SU-DHL-6 (cell line): ENCODE data around the gene DAGLB.

ENCODE experiments used
- H2AFZ ChIP-seq: fragments of 200-600 bp; sonication (generic); 2 replicates; pipeline ENCODE4 v1.6.1; 2014; ENCODE audit warnings: low read depth, mild to moderate bottlenecking, moderate library complexity, mixed read lengths, antibody characterized with exemption, low read length; ENCODE audit not compliant: severe bottlenecking
- H3F3A ChIP-seq: fragments of 200-600 bp; shearing (Covaris generic); 2 replicates; pipeline ENCODE4 v1.6.0; 2016; ENCODE audit warnings: antibody characterized with exemption, mild to moderate bottlenecking; ENCODE audit not compliant: insufficient read depth
- H3K27ac ChIP-seq: fragments of 200-600 bp; sonication (generic); 2 replicates; pipeline ENCODE4 v1.5.1; 2016; ENCODE audit warnings: low read depth, mild to moderate bottlenecking, low read length, moderate library complexity, mixed read lengths
- H3K27me3 ChIP-seq: fragments of 200-600 bp; sonication (generic), shearing (Covaris generic); 2 replicates; pipeline ENCODE4 v1.6.0; 2014; ENCODE audit warnings: mild to moderate bottlenecking, low read length
- H3K36me3 ChIP-seq: fragments of 200-600 bp; sonication (generic); 2 replicates; pipeline ENCODE4 v1.6.1; 2014; ENCODE audit warnings: mild to moderate bottlenecking, low read length, mixed read lengths
- H3K4me2 ChIP-seq: fragments of 300-600, 200-600 bp; shearing (Covaris generic), sonication (generic); 2 replicates; pipeline ENCODE4 v1.6.0; 2014; ENCODE audit warnings: low read length, low read depth, mild to moderate bottlenecking; ENCODE audit not compliant: poor library complexity, severe bottlenecking
- H3K4me3 ChIP-seq: fragments of 200-600 bp; sonication (generic); 2 replicates; pipeline ENCODE4 v1.5.1; 2014; ENCODE audit warnings: antibody characterized with exemption, low read length, mild to moderate bottlenecking, mixed read lengths; ENCODE audit not compliant: insufficient read depth, poor library complexity, severe bottlenecking
- H3K79me2 ChIP-seq: fragments of 200-600 bp; sonication (generic); 2 replicates; pipeline ENCODE4 v1.6.1; 2014; ENCODE audit warnings: mild to moderate bottlenecking, low read length, moderate library complexity; ENCODE audit not compliant: insufficient read depth
- H3K9ac ChIP-seq: fragments of 200-600 bp; sonication (generic); 2 replicates; pipeline ENCODE4 v1.7.0; 2014; ENCODE audit warnings: mild to moderate bottlenecking, low read length
- H3K9me2 ChIP-seq: fragments of 200-600 bp; sonication (generic); replicated peaks from 2 replicates; pipeline ENCODE4 v1.6.1; 2014; ENCODE audit warnings: low read length; ENCODE audit not compliant: insufficient read depth
- H3K9me3 ChIP-seq: fragments of 200-600 bp; sonication (generic); 2 replicates; pipeline ENCODE4 v1.6.1; 2014; ENCODE audit warnings: low read length, mixed read lengths; ENCODE audit not compliant: insufficient read depth
- H4K20me1 ChIP-seq: fragments of 200-600 bp; sonication (generic); 2 replicates; pipeline ENCODE4 v1.6.1; 2014; ENCODE audit warnings: low read depth, mild to moderate bottlenecking, antibody characterized with exemption, low read length, moderate library complexity, mixed read lengths
- CTCF ChIP-seq: fragments of 200-600 bp; sonication (generic); IDR thresholded peaks from one replicate; pipeline ENCODE4 v1.5.1; 2017; ENCODE audit warnings: antibody characterized with exemption, mild to moderate bottlenecking, low read length, moderate library complexity; ENCODE audit not compliant: insufficient read depth, poor library complexity, severe bottlenecking
- EZH2phosphoT487 ChIP-seq: fragments of 200-600 bp; sonication (generic), shearing (Covaris generic); conservative IDR thresholded peaks from 2 replicates; pipeline ENCODE4 v1.6.1; 2018; ENCODE audit warnings: mild to moderate bottlenecking, antibody characterized with exemption, low read length, moderate library complexity, mixed read lengths

Gene DAGLB

GRCh38 chr7:6482307-6482706 lies 34.6 kb upstream of the DAGLB start:
- Histone ChIP-seq H3K79me2 (peaks cover 65% of the 10 kb centered on the region), H3F3A (no peaks in the 10 kb centered on the region), H3K27me3 (no peaks in the 10 kb centered on the region), H2AFZ (no peak overlapping the region), H3K4me3 (peak overlapping the region; percentile 94), H3K36me3 (peaks cover 6% of the 10 kb centered on the region; the same call in 1 of the 2 replicates), H3K9me3 (no peaks in the 10 kb centered on the region), H4K20me1 (peaks cover 10% of the 10 kb centered on the region; the same call in 1 of the 2 replicates), H3K4me2 (peak overlapping the region; percentile 83), H3K9me2 (no peaks in the 10 kb centered on the region), H3K9ac (peak overlapping the region; percentile 94), H3K27ac (no peak overlapping the region)
- TF ChIP-seq CTCF, result no peak
- TF ChIP-seq EZH2phosphoT487, result no peak

- peaks cover 18% of the 10 kb centered on the region; the same call in 1 of the 2 replicates for H4K20me1 ChIP-seq
- peak overlapping the region; percentile 9 for H3K4me2 ChIP-seq
- peaks cover 6% of the 10 kb centered on the region; the same call in 1 of the 2 replicates for H3K36me3 ChIP-seq
Observed at GRCh38 chr7:6481445-6481844, 33.7 kb upstream of the DAGLB start.

GRCh38 chr7:6480323-6480660 lies 32.5 kb upstream of the DAGLB start:
- peaks cover 6% of the 10 kb centered on the region; the same call in 1 of the 2 replicates for H3K36me3 ChIP-seq
- no peak overlapping the region for H3K9ac ChIP-seq
- H3K9me2 ChIP-seq, result no peaks in the 10 kb centered on the region
- no peaks in the 10 kb centered on the region for H3F3A ChIP-seq
- H3K79me2 ChIP-seq, result peaks cover 86% of the 10 kb centered on the region
- H4K20me1 ChIP-seq, result peaks cover 23% of the 10 kb centered on the region; the same call in 1 of the 2 replicates
- H3K4me3 ChIP-seq, result no peak overlapping the region
- H3K4me2 ChIP-seq, result no peak overlapping the region
- H2AFZ ChIP-seq, result no peak overlapping the region
- no peaks in the 10 kb centered on the region for H3K27me3 ChIP-seq
- TF ChIP-seq EZH2phosphoT487, result no peak
- no peak for TF ChIP-seq CTCF
- no peak overlapping the region for H3K27ac ChIP-seq
- no peaks in the 10 kb centered on the region for H3K9me3 ChIP-seq

More at GRCh38 chr7:6481445-6481844, 33.7 kb upstream of the DAGLB start:
- no peak overlapping the region for H3K4me3 ChIP-seq
- no peaks in the 10 kb centered on the region for H3K27me3 ChIP-seq
- no peaks in the 10 kb centered on the region for H3F3A ChIP-seq
- no peak overlapping the region for H3K9ac ChIP-seq
- TF ChIP-seq CTCF (no peak), EZH2phosphoT487 (no peak)
- no peak overlapping the region for H2AFZ ChIP-seq
- no peaks in the 10 kb centered on the region for H3K9me2 ChIP-seq
- H3K9me3 ChIP-seq, result no peaks in the 10 kb centered on the region
- H3K79me2 ChIP-seq, result peaks cover 74% of the 10 kb centered on the region
- no peak overlapping the region for H3K27ac ChIP-seq

GRCh38 chr7:6479067-6479466 lies 31.3 kb upstream of the DAGLB start:
- H3K27ac ChIP-seq, result no peak overlapping the region
- H4K20me1 ChIP-seq, result peaks cover 24% of the 10 kb centered on the region; the same call in 1 of the 2 replicates
- H3K4me3 ChIP-seq, result no peak overlapping the region
- no peak overlapping the region for H2AFZ ChIP-seq
- no peak for TF ChIP-seq EZH2phosphoT487
- TF ChIP-seq CTCF, result no peak
- H3K9ac ChIP-seq, result no peak overlapping the region
- no peaks in the 10 kb centered on the region for H3F3A ChIP-seq
- H3K9me2 ChIP-seq, result no peaks in the 10 kb centered on the region
- H3K27me3 ChIP-seq, result no peaks in the 10 kb centered on the region
- peaks cover 98% of the 10 kb centered on the region for H3K79me2 ChIP-seq
- peaks cover 6% of the 10 kb centered on the region for H3K36me3 ChIP-seq
- no peak overlapping the region for H3K4me2 ChIP-seq
- H3K9me3 ChIP-seq, result no peaks in the 10 kb centered on the region
